Epithelial cell of esophagus (primary cell): ENCODE data around the gene CFAP107.

Experiments used
- DNase-seq: peaks from one replicate; pipeline ENCODE4 v3.0.0; 2010; ENCODE audit warnings: low read depth
- H3K4me3 ChIP-seq: 2 replicates; pipeline ENCODE4 v1.5.1; 2011; ENCODE audit warnings: mild to moderate bottlenecking, low read length, control low read depth
- CTCF ChIP-seq: IDR thresholded peaks from 2 replicates; pipeline ENCODE4 v1.5.1; 2011; ENCODE audit warnings: low read depth, mild to moderate bottlenecking, low read length, control low read depth, inconsistent platforms; ENCODE audit not compliant: insufficient read depth; ENCODE audit errors: missing control alignments

CFAP107 gene

GRCh38 chr1:12757836-12758235, 11.8 kb downstream of the CFAP107 start:
- DNase-seq = no peak
- no peak for TF ChIP-seq CTCF
- no peak overlapping the region for H3K4me3 ChIP-seq

GRCh38 chr1:12760256-12760795, 14.3 kb downstream of the CFAP107 start:
- no peak for DNase-seq
- no peak overlapping the region for H3K4me3 ChIP-seq
- no peak for TF ChIP-seq CTCF

GRCh38 chr1:12761781-12762180, 15.8 kb downstream of the CFAP107 start:
- H3K4me3 ChIP-seq = no peak overlapping the region
- DNase-seq = no peak
- no peak for TF ChIP-seq CTCF

- no peak overlapping the region for H3K4me3 ChIP-seq
- no peak for DNase-seq
- TF ChIP-seq CTCF = no peak
These were observed 16.8 kb downstream of the CFAP107 start for GRCh38 chr1:12762766-12763165.

- H3K4me3 ChIP-seq = no peak overlapping the region
- no peak for TF ChIP-seq CTCF
These were observed 17.5 kb downstream of the CFAP107 start for GRCh38 chr1:12763479-12763878.

GRCh38 chr1:12764016-12764415, 18.0 kb downstream of the CFAP107 start:
- DNase-seq = no peak
- TF ChIP-seq CTCF = no peak
- no peak overlapping the region for H3K4me3 ChIP-seq

More at GRCh38 chr1:12763479-12763878, 17.5 kb downstream of the CFAP107 start:
- DNase-seq = no peak

- no peak for TF ChIP-seq CTCF
- no peak overlapping the region for H3K4me3 ChIP-seq
These were observed 23.0 kb downstream of the CFAP107 start for GRCh38 chr1:12769031-12769430.

More at GRCh38 chr1:12769031-12769430, 23.0 kb downstream of the CFAP107 start:
- DNase-seq = no peak
